HepG2 (cell line): ENCODE data around the gene ANKRD40.

ENCODE experiments used
- NFKBIZ ChIP-seq: IDR thresholded peaks from 2 replicates; pipeline ENCODE4 v1.6.1; 2018; ENCODE audit warnings: missing genetic modification reagents, missing compliant biosample characterization
- TCF7L2 ChIP-seq: IDR thresholded peaks from 2 replicates; pipeline ENCODE4 v1.6.1; 2011; ENCODE audit warnings: mild to moderate bottlenecking, low read depth, low read length, moderate library complexity
- ZNF274 ChIP-seq: sonication (generic); formaldehyde crosslinking; IDR thresholded peaks from 2 replicates; pipeline ENCODE4 v1.5.1; 2020; ENCODE audit warnings: mild to moderate bottlenecking, missing genetic modification reagents
- ZNF674 ChIP-seq: sonication (generic); formaldehyde crosslinking; IDR thresholded peaks from 2 replicates; pipeline ENCODE4 v1.5.0; 2020; ENCODE audit warnings: low read depth, mild to moderate bottlenecking, missing genetic modification reagents

DNA sequence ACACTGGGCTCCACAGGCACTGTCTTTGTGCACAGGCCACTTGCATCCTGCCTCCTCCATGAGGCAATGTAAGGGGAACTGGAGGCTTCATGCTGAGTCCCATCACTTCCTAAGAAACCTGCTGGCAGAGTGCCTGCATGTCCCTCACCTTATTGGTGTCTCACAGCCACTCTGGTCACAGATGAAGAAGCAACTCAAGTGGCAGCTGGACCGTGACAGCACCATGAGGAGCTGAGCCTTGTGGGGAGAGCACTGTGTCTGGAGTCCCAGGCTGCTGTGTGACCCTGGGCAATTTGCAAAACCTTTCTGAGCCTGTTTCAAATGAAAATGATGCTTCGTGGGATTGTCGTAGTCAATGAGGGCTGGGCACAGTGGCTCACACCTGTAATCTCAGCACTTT lies 19.5 kb downstream of the ANKRD40 start:
- TF ChIP-seq ZNF674 (CRISPR knock-in tag): no peak
- no peak for TF ChIP-seq NFKBIZ
- no peak for TF ChIP-seq ZNF274 (CRISPR knock-in tag)
- TF ChIP-seq TCF7L2: no peak
